Spleen (tissue), 7 donors: ENCODE measurements around the gene COL4A3.

Source experiments
- CTCF ChIP-seq, 11 experiments: fragments of 200-600 bp in 7 of 11; fragments of 450-650 bp in 4 of 11; sonication (generic) in 4 of 11; IDR thresholded peaks in 8 of 11; conservative IDR thresholded peaks in 3 of 11; 1 replicate in 7 of 11; 2 replicates in 4 of 11; pipeline versions ENCODE4 v1.4.0 to v1.8.0; 2016 to 2021; ENCODE audit warnings: antibody characterized with exemption in 11 of 11, inconsistent platforms in 4 of 11, mild to moderate bottlenecking in 1 of 11
- POLR2AphosphoS5 ChIP-seq, 3 donors: sonication (generic); formaldehyde crosslinking; IDR thresholded peaks; one replicate each; pipeline ENCODE4 v1.5.1; 2017; ENCODE audit warnings: antibody characterized with exemption in 3 of 3
- donor health status: DM: no; HTN: no; CAD: no; lungs with moderate emphysema.
- donor health status: DM: no; HTN: no; CAD: no.
- donor health status: DM: no; HTN: no; CAD: no.

GRCh38 chr2:227295806-227296205 is 131.4 kb downstream of the COL4A3 start:
- TF ChIP-seq POLR2AphosphoS5 (IDR thresholded peaks at IDR 0.05) (no peak), CTCF (IDR thresholded peaks at IDR 0.05 in 8 of 11, conservative IDR thresholded peaks at IDR 0.05 in 3 of 11) (no peak)
